DOHH2 (cell line): ENCODE measurements around the gene ESYT1.

Source experiments
- EZH2phosphoT487 ChIP-seq: fragments of 200-600 bp; sonication (generic); IDR thresholded peaks from 2 replicates; pipeline ENCODE4 v1.6.1; 2017; ENCODE audit warnings: borderline replicate concordance, mild to moderate bottlenecking, antibody characterized with exemption, low read length, moderate library complexity, mixed read lengths
- TF ChIP-seq, protein P1 (sequence below): fragments of 200-600 bp; sonication (generic); IDR thresholded peaks from one replicate; pipeline ENCODE4 v1.5.1; 2014; ENCODE audit warnings: antibody characterized with exemption, mild to moderate bottlenecking, low read depth, low read length; ENCODE audit not compliant: poor library complexity, severe bottlenecking

DNA sequence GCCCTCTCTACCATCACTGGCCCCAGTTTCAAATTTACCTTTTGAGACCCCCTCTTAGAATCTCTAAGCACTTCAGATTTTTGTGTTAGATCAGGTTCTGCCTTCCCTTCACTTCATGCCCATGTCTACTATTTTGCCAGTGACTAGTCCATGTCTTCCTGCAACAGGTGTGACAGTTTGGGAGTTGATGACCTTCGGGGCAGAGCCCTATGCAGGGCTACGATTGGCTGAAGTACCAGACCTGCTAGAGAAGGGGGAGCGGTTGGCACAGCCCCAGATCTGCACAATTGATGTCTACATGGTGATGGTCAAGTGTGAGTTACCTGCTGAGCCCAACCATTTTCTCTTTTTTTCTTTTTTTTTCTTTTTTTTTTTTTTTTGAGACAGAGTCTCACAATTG lies 29.5 kb upstream of the ESYT1 start:
- TF ChIP-seq, protein P1, sequence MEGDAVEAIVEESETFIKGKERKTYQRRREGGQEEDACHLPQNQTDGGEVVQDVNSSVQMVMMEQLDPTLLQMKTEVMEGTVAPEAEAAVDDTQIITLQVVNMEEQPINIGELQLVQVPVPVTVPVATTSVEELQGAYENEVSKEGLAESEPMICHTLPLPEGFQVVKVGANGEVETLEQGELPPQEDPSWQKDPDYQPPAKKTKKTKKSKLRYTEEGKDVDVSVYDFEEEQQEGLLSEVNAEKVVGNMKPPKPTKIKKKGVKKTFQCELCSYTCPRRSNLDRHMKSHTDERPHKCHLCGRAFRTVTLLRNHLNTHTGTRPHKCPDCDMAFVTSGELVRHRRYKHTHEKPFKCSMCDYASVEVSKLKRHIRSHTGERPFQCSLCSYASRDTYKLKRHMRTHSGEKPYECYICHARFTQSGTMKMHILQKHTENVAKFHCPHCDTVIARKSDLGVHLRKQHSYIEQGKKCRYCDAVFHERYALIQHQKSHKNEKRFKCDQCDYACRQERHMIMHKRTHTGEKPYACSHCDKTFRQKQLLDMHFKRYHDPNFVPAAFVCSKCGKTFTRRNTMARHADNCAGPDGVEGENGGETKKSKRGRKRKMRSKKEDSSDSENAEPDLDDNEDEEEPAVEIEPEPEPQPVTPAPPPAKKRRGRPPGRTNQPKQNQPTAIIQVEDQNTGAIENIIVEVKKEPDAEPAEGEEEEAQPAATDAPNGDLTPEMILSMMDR = no peak
- no peak for TF ChIP-seq EZH2phosphoT487
